Amygdala (tissue), 56 donors: ENCODE measurements around the gene CACNG5.

ENCODE experiments used
- DNase-seq, 56 donors: peaks; one replicate each; lab custom pipeline; 2025; lab: John Stamatoyannopoulos, UW

The CACNG5 gene

DNA sequence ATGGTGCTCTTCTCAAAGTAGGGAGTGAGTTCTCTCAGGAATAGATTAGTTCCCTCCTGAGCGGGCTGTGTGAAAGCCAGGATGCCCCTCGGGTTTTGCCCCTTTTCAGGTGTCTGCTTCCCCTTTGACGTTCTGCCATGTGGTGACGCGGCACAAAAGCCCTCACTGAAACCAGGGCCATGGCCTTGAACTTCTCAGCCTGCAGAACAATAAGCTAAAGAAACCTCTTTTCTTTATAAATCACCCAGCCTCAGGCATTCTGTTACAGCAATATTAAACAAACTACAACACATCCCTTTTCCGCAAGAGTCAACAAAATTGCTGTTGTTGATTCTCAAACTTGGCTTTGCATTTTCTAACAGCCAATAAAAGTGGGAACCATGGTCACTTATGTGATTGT is 15.5 kb upstream of the CACNG5 start:
- DNase-seq: no peak

DNA sequence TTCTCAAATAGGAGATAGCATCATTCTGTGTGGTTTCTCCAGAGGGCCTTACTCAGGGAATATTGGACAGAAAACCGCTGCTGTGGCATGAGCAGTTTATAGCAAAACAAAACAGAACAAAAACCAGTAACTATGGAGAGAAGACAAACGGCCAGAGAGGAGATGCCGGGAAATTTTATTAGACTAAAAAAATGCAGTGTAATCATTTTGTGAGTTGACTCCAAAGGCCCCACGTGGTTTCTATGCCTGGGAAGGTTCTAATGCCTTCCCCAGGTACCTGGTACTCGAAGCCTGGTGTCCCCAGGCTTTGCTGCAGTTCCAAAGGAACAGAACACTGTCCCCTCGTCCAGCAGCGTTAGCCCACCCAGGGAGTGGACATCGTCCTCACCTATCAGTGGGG is 12.9 kb upstream of the CACNG5 start:
- no peak for DNase-seq

DNA sequence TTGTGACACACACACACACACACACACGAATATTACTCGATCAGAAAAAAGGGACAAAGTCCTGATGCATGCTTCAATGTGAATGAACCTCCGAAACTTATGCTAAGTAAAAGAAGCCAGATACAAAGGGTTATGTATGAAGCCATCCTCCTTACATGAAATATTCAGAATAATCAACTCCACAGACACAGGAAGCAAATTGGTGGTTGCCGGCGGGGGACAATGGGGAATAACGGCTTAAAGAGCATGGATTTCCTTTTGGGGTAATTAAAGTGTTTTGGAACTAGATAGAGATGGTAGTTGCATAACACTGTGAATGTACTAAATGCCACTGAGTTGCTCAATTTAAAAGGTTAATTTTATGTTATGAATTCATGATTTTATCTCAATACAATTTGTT is 8.1 kb upstream of the CACNG5 start:
- no peak for DNase-seq

DNA sequence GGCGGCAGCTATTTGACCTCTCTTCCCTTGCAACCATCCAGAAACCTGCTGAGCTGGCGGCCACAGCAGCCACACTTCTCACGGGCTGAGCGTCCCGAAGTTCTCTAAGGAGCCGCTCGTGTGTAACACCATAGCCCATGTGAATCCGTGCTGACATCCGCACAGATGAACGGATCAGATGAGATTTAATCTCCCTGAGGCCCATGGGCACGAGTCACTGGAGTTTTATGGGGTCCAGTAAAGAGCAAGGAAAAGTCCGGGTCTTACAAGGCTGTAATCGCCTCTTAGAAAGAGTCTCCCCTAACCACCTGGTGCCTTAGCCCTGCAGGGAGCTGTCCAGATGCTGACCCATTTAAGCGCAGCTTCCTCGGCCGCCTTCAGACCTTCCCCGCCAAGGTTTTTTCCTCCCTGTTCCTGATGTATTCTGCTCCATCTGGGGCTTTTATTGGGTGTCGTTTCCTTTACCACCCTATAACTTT is 5.5 kb upstream of the CACNG5 start:
- DNase-seq: no peak

DNA sequence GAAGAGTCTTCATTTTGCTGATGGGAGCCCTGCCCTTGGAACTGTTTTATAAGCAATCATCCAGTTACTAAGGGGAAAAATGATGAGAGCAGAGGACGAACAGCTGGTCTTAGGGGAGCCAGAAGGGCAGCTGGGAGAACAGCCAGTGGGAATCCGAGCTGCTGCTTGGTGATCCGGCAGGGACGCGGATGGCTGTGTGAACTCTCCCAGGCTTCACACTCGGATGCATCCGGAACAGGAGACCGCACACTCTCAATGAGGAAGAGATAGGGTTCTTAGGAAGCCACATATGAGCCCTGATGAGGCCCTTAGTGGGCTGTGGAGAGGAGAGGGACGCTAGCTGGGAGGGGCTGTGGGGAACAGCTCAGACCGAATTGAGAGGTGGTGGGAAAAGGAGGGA is 5.0 kb upstream of the CACNG5 start:
- no peak for DNase-seq

DNA sequence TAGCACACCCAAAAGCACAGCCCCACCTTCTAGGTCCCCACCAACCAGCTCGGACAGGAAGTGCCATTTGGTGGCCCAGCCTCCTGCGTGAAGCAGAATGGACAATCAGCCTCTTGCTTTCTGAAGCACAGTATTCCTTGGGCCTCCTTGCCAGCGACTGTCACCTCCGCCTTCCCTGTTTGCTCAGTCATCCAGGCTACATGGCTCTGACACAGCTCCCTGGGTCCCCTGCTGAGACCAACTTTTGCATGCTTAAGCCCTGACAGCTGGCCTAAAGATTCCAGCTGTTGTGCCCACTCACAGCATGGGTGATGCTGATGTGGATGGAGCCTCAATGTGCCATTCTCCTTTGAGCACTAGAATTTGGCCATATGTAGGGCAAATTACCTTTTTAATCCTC is 4.5 kb upstream of the CACNG5 start:
- DNase-seq: no peak

DNA sequence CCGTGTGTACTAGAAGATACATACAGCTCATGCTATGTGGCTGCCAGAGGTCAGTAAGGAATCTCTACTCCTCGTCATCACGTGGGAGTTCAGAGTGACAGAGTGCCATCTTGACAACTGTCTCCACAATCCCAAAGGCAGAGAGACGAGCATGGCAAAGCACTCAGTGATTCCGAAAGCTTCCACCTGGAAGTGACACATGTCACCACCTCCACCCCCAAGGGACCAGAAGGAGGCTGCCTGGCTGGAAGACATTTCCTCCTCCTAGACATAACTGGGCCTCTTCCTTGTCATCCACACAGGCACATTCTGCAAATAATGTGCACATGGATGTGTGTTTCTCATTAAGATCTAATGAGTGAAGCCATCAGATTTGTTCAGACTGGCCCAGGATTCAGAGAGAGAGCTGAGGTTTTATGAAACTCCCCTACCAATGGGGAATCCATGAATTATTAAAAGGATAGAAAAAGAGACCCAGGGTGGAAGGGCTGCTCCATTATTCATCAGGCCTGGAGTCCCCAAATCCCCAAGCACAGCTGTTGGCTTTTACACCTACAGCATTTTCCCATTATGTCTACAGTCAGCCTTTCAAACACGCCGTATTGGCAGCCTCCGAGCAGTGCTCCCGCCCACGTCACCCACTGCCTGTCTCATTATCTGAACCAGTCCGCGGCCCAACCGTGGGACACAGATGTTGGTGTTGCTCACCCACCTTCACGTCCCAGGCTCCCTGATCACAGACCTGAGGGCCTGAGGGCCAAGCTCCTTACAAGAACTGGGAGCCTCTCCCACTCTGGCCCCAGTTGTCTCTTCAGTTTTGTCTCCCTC is 3.3 kb upstream of the CACNG5 start:
- DNase-seq: peak in 1 of 56 donors; percentile 6

DNA sequence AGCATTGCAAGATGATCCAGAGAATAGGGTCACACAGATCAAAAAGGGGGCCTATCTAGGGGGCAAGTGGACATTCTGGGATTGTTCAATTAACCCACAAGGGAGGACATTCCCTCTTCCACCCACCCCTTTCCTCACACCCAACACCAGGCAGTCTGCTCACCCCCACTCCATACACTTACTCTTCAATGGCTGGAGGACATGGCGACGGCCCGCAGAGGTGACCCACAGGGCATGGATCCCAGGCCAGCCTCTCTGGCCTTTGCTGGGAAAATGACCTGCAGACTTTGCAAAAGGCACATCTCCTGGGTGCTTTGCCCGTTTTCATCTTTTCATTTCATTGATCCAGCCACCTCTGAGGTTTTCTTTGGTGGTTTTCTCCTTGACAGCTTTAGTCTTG is 1.7 kb upstream of the CACNG5 start:
- DNase-seq: no peak

DNA sequence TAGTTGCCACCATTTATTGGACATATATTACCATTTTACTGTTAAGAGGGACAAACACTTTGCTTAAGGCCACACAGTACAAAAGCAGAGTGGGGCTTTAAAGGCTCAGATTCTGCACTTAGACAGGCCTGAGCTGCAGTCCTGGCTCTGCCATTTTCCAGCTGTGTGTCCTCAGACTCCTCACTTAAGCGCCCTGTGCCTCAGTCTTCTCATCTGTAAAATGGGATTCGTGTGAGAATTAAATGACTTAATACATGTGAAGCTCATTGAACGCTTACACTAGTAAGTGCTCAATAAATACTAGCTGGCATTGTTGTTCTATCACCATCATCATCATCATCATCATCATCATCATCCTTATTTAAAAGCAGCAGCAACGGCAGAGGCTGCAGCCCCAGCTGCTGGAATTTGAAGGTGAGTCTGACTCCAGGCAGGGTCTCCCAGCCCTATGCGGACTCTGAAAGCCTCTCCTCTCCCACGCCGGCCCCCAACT is 445 bp upstream of the CACNG5 start:
- DNase-seq: no peak

DNA sequence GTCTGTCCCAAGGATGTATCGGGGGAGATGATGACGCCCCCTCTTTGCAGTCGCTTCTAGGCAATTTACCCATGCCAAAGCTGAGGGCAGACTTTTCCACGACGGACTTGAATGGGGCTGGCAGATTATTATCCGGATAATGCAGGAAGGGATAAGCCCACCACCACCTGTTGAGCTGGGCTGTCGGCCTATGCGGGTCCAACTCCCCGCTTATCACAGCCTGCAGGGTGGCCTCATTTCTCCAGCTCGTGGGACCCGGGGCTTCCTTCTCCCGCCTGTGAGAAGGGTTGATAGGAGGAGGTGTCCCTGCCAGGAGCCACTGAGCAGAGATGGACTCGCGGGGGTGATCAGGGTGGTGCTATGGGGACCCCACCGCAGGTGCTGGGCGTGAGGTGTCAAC is 559 bp downstream of the CACNG5 start:
- DNase-seq: no peak

DNA sequence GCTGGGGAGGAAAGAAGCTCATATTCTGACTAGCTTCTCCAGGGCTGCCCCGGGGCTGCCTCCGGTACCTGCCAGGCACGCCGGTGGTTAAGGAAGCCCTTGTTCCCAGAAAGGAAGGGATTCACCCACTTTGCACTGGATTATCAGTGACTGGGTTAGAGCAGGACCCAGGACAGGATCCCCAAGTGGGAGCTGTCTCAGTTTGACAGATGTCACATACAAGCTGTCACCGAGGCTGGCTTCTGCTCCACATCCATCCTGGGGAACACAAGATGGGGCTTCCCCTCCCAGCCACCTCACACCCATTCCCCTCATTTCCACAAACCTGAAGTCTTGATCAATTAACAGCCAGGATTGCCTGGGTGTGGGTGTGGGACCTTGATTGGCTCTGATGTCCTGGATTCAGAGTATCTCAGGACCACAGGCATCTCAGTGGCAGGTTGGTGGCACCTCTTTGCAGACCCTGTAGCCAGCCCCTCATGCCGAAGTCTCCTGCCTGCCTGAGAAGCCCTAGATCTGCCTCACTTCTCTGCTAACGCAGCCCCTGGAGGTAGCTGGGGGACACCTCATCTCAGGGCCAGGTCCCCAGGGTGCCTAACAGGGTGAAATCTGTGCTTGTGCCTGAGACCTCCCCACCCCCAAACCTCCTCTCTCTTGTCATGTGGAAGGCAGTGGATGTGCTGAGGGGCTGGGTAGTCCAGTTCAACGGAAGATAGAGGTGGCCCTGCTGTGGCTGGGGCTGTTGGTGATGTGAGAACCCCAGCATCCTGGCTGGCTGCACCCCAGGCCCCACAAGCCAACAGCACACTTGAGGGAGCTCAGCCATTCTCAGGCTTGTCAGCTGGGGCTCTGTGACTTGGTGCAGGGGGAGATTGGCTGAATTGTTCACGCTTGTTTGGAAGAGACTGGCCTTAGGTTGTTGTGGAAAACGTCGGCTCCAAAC is 1.4 kb downstream of the CACNG5 start:
- DNase-seq: no peak

DNA sequence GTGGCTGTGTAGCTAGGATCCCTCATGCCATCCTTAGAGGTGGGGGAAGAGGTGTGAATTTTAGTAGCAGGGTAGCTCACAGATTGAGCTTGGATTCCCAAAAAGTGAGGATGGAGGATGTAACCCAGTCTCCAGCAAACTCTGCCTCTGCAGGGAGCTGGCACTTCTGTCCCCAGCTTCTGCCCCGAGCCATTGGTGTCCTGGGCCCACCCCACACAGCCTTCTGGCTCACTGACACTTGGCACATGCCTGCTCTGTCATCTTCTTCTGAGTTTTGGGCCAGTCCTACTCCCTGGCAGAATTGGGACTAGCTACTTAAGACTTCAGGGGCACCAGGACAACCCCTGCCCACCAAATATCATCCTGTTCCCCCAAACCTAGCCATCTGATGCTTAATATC is 2.3 kb downstream of the CACNG5 start:
- DNase-seq: no peak

DNA sequence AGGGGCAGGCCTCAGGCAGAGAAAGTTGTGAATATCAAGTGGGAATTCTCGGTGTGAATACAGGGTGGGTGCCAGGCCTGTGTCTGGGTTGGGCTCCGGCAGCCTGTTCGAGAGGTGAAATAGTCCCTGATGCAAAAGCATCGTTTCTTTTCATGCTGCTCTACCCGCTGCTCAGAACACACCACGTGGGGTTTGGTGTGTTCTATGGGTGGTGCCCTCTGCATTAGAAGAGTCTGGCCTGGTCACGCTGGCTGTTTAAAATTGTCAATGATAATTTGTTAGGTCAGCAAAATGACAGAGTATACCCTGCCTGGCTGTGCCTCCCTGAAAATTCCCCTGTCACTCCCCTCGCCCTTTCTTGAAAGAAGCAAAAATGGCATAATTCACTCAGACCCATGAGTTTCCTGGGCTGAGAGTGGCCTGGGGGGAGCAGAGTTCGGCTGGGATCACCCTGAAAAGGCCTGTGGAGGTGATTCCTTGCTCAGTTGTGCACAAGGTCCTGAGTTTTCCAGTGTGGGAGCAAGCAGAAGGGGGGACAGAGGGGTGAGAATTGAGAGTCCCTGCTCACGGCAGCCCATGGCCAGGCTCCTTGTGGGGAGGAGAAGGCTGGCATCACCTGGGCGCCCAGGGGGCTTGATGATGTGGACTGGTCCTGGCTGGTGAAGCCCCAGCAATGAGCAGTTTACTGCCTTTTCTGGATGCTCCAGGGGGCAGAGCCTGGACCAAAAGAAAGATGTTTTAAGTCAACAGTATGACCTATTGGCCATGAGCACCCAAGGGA is 3.2 kb downstream of the CACNG5 start:
- no peak for DNase-seq

DNA sequence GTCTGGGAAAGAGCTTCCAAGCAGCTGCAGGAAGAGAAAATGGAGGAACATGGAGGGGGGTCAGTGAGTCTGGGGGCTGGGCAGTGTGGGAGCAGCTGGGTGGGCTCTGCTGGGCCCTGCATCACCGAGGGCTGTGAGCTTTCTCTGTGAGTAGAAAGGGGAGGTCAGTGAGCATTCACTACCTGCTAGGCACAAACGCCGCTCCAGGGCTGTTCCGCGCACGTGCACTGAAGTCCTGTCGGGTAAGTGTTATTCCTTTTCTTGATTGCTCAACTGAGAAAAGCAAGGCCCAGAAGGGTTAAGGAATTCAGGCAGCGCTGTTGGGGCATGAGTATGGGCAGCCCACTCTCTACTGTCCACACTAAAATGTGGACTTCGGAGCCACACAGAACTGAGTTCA is 4.7 kb downstream of the CACNG5 start:
- no peak for DNase-seq

DNA sequence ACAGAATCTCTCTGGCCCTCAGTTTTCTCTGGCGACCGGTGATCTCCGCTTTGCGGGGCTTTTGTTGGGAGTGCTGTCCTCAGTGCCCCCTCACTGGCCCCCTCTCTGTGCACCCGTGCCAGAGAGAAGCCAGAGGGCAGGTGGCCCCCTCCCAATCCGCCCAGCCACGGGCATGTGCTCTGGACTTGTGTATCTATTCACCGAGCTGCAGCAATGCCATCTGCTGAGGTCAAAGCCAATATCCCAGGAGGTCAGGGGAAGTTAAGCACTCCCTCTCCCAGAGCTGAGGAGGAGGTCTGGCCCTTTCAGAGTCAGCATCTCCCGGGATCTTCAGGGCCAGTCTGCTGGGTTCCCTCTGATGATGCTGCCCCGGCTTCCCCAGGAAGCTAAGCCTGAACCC is 5.1 kb downstream of the CACNG5 start:
- DNase-seq: no peak

DNA sequence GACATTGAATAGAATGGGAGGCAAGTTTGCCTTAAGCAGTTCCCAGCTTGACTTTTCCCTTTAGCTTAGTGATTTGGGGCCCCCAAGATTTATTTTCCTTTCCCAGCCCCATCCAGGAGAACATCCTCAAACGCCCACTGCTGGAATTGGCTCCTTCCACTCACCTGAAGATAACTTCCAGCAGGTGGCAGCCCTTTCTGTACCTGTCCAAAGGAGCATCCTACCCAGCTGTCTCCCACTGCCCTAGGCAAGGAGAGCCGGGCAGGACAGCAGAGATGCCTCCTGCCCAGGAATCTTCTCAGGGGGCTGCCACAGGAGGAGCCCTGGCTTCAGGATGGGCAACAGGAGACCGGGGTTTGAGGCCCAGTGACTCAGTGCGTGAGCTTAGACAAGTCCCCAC is 6.4 kb downstream of the CACNG5 start:
- no peak for DNase-seq

DNA sequence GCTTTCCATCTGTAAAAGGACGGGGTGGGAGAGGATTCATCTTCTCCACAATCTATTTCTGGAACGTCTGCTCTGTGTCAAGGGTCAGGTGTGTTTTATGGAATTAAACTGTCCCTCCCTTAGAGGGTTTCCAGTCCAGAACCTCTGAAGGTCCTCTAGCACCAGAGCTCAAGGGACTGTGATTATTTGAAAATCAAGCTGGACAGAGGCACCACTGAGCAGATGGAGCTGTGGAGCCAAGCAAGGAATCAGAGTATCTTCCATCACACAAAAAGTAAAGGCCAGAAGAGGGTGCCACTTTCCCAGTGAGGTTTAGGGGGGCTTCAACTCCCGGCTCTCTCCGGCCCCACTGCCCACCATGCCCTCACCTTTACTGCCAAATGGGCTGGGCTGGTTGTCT is 6.8 kb downstream of the CACNG5 start:
- no peak for DNase-seq

DNA sequence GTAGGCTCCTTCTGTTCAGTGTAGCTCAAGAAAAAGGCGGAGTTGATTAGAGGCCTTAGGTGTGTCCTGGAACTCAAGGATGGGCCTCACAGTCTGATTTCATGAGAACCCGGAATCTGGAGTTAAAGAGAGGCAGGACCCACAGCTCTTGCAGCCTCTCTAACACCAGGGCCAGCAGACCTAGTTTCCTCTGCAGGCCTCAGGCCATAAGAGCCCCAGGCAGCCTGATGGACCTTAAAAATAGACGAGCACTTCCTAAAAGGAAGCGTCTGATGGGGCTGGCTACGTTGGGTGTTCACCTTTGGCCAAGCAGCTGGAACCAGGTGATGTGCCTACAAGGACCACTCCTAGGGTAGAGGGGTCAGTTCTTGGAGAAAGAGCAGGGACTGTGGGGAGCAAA is 7.6 kb downstream of the CACNG5 start:
- no peak for DNase-seq

DNA sequence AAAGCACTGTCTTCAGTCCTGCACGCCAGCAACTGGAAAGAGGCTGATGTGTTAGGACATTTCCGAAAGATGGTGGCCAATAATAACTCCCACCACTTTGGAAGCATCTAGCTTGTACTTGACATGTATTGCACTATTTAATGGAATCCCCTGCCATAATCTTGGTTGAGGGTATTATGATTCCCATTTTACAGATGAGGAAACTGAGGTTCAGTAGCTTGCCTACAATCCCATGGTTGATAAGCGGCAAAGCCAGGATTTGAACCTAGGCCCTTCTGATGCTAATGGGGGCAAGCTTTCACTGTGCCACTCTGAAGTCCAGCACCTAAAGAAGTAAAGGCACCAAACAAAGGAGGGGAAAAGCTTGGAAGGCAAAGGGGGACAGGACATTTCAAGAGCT is 8.0 kb downstream of the CACNG5 start:
- no peak for DNase-seq

DNA sequence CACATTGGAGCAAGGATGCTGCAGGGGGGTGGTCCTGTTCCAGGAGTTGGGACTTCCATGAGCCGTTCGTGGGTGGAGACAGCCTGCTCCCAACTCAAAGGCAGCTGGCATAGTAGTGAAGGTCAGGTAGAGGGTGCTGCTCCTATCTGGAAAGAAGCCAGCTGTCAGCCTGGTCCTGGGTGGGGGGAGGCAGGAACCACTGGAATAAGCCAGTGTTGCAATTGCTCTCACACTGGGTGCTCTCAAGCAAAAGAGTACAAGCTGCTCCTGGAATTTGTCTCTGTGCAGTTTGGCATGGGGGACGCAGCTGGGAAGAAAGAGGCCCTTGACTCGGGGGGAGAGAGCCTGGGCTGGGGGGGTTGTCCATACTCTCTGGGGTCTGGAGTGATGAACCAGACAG is 8.7 kb downstream of the CACNG5 start:
- no peak for DNase-seq

DNA sequence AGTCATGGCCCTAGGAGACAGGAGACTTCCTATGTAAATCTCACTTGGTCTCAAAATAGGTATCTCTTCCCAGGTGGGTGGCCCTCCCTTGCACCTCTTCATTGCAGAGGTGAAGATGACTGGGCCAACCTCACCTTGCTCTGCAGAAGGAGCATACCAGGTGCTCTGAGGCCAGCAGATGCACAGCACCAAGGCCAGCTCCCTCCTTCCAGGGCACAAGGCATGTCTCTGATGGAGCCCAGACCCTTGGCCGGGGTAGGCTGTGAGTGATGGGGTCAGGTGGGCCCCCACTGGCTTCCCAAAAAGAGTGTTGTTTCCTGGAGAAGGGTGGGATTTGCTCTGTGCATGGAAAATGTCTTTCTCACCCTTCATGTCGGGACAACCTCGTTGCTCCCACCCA is 12.8 kb downstream of the CACNG5 start:
- no peak for DNase-seq
